Activated naive CD4-positive, alpha-beta T cell treated with anti-CD3 and anti-CD28 coated beads for 36 hours (primary cell): ENCODE results near the gene AKR1C2. TPM values are rescaled to one million over a fixed set of nuclear protein-coding genes. Genes with fewer than 3 reads are reported as not detected.
"Not testable (repeated sequence)": the region's sequence is repeated elsewhere in the genome, so short reads cannot be mapped to it uniquely, and the experiment has no call there.

Experiments
- CTCF ChIA-PET: fragments of 350-600 bp; sonication (Branson Sonifier 250); formaldehyde crosslinking; loops from one replicate; lab custom pipeline; 2021; ENCODE audit warnings: antibody characterized with exemption; lab: Charles Lee
- DNase-seq: peaks from one replicate; pipeline ENCODE4 v3.0.0-alpha.2; 2020
- H3K27ac Mint-ChIP-seq: one replicate; pipeline ENCODE4 v1.8.0; 2021; ENCODE audit warnings: mild to moderate bottlenecking, mixed read lengths
- H3K27me3 Mint-ChIP-seq: one replicate; pipeline ENCODE4 v1.8.0; 2021; ENCODE audit warnings: low read depth, mixed read lengths
- H3K36me3 Mint-ChIP-seq: one replicate; pipeline ENCODE4 v1.8.0; 2021; ENCODE audit warnings: low read depth, mixed read lengths
- H3K4me1 Mint-ChIP-seq: one replicate; pipeline ENCODE4 v1.8.0; 2021; ENCODE audit warnings: low read depth, mixed read lengths
- H3K4me3 Mint-ChIP-seq: one replicate; pipeline ENCODE4 v1.8.0; 2021; ENCODE audit warnings: mild to moderate bottlenecking, moderate library complexity, mixed read lengths
- H3K9me3 Mint-ChIP-seq: one replicate; pipeline ENCODE4 v1.8.0; 2021; ENCODE audit warnings: mixed read lengths
- intact Hi-C: fragments of 100-400 bp; cut with micrococcal nuclease; formaldehyde crosslinking; loops from one replicate; pipeline ENCODE4 v1.15.1; 2023
- total RNA-seq, 2 experiments: library from RNA; stranded (reverse); gene quantifications; one replicate each; pipeline ENCODE4 v1.2.3, GENCODE V29; 2021

Gene AKR1C2
- total RNA-seq, 2 experiments from 2014 or later, result 0.10 TPM; not detected in 1

GRCh38 chr10:4962876-4963814, 40.5 kb downstream of the AKR1C2 start, which contains the start of gene AKR1C1:
Gene AKR1C1, plus strand, starts transcription at chr10:4963415. Its CDS starts 30 bp downstream, at chr10:4963445.
- H3K27me3 Mint-ChIP-seq, CTCF ChIA-PET, H3K36me3 Mint-ChIP-seq, H3K27ac Mint-ChIP-seq, H3K4me1 Mint-ChIP-seq, intact Hi-C loops, DNase-seq, H3K9me3 Mint-ChIP-seq, H3K4me3 Mint-ChIP-seq: not testable (repeated sequence)

- H3K27ac Mint-ChIP-seq, H3K4me3 Mint-ChIP-seq, CTCF ChIA-PET: not testable (repeated sequence)
These were observed 41.3 kb downstream of the AKR1C2 start for GRCh38 chr10:4962308-4962707.

GRCh38 chr10:4961558-4961957, 42.1 kb downstream of the AKR1C2 start:
- H3K36me3 Mint-ChIP-seq, H3K4me1 Mint-ChIP-seq, H3K4me3 Mint-ChIP-seq, DNase-seq, intact Hi-C loops, H3K27ac Mint-ChIP-seq, CTCF ChIA-PET, H3K9me3 Mint-ChIP-seq, H3K27me3 Mint-ChIP-seq: not testable (repeated sequence)

More at GRCh38 chr10:4962308-4962707, 41.3 kb downstream of the AKR1C2 start:
- H3K4me1 Mint-ChIP-seq, H3K9me3 Mint-ChIP-seq, DNase-seq, intact Hi-C loops, H3K27me3 Mint-ChIP-seq, H3K36me3 Mint-ChIP-seq: not testable (repeated sequence)

- H3K4me3 Mint-ChIP-seq, CTCF ChIA-PET, intact Hi-C loops: not testable (repeated sequence)
These were observed 46.6 kb downstream of the AKR1C2 start for GRCh38 chr10:4956955-4957645.

GRCh38 chr10:4956088-4956487, 47.6 kb downstream of the AKR1C2 start:
- intact Hi-C loops, H3K36me3 Mint-ChIP-seq, H3K27ac Mint-ChIP-seq, DNase-seq, H3K27me3 Mint-ChIP-seq, H3K9me3 Mint-ChIP-seq, H3K4me1 Mint-ChIP-seq, CTCF ChIA-PET, H3K4me3 Mint-ChIP-seq: not testable (repeated sequence)

More at GRCh38 chr10:4956955-4957645, 46.6 kb downstream of the AKR1C2 start:
- not testable (repeated sequence) for H3K27ac Mint-ChIP-seq, H3K4me1 Mint-ChIP-seq, H3K36me3 Mint-ChIP-seq, DNase-seq, H3K27me3 Mint-ChIP-seq, H3K9me3 Mint-ChIP-seq

GRCh38 chr10:4953405-4953804, 50.3 kb downstream of the AKR1C2 start:
- no peaks in the 10 kb centered on the region for H3K36me3 Mint-ChIP-seq
- no peak for DNase-seq

GRCh38 chr10:4951512-4952162, 52.0 kb downstream of the AKR1C2 start:
- H3K36me3 Mint-ChIP-seq, DNase-seq, H3K4me1 Mint-ChIP-seq, H3K9me3 Mint-ChIP-seq, H3K27me3 Mint-ChIP-seq, H3K27ac Mint-ChIP-seq, intact Hi-C loops, H3K4me3 Mint-ChIP-seq: not testable (repeated sequence)
- CTCF ChIA-PET, result interaction anchor here (1.1 kb wide), 1 partner anchor 137 kb away, joined by 3 read pairs; no protein-coding TSS in a partner anchor

More at GRCh38 chr10:4953405-4953804, 50.3 kb downstream of the AKR1C2 start:
- Mint-ChIP-seq H3K4me1 (no peaks in the 10 kb centered on the region), H3K9me3 (no peaks in the 10 kb centered on the region), H3K27me3 (no peaks in the 10 kb centered on the region), H3K27ac (no peak overlapping the region), H3K4me3 (no peak overlapping the region)
- intact Hi-C loops, result no loop called here
- CTCF ChIA-PET, result no interaction called here

GRCh38 chr10:4947635-4948596, 55.7 kb downstream of the AKR1C2 start:
- Mint-ChIP-seq H3K27me3 (no peaks in the 10 kb centered on the region), H3K4me1 (no peaks in the 10 kb centered on the region), H3K9me3 (no peaks in the 10 kb centered on the region), H3K36me3 (no peaks in the 10 kb centered on the region), H3K4me3 (no peak overlapping the region), H3K27ac (no peak overlapping the region)
- CTCF ChIA-PET, result interaction anchor here (0.5 kb wide), 1 partner anchor 784 kb away, joined by 3 read pairs; no protein-coding TSS in a partner anchor
- DNase-seq, result no peak
- intact Hi-C loops, result no loop called here

- Mint-ChIP-seq H3K27me3 (no peaks in the 10 kb centered on the region), H3K27ac (no peak overlapping the region), H3K4me3 (no peak overlapping the region), H3K36me3 (no peaks in the 10 kb centered on the region), H3K9me3 (no peaks in the 10 kb centered on the region), H3K4me1 (no peaks in the 10 kb centered on the region)
- CTCF ChIA-PET, result interaction anchor here (0.5 kb wide), 1 partner anchor 783 kb away, joined by 3 read pairs; no protein-coding TSS in a partner anchor
- intact Hi-C loops, result no loop called here
- DNase-seq, result no peak
These were observed 56.5 kb downstream of the AKR1C2 start for GRCh38 chr10:4947039-4947634.

- no peaks in the 10 kb centered on the region for H3K9me3 Mint-ChIP-seq
- H3K4me1 Mint-ChIP-seq, result no peaks in the 10 kb centered on the region
- no peaks in the 10 kb centered on the region for H3K27me3 Mint-ChIP-seq
- H3K27ac Mint-ChIP-seq, result no peak overlapping the region
- no peaks in the 10 kb centered on the region for H3K36me3 Mint-ChIP-seq
- CTCF ChIA-PET, result no interaction called here
- no peak overlapping the region for H3K4me3 Mint-ChIP-seq
- no peak for DNase-seq
- intact Hi-C loops, result no loop called here
These were observed 57.6 kb downstream of the AKR1C2 start for GRCh38 chr10:4945766-4946717.
